Gastroesophageal sphincter (tissue), 4 donors: ENCODE measurements around the gene MSLN. TPM values are rescaled to one million over a fixed set of nuclear protein-coding genes. Genes with fewer than 3 reads are reported as not detected.

Source experiments
- ATAC-seq: fragments of 150-250 bp; one replicate; pipeline ENCODE4 v1.9.1; 2016; ENCODE audit warnings: mild to moderate bottlenecking, moderate library complexity
- H3K27ac ChIP-seq, 4 donors: fragments of 200-600 bp; sonication (generic) in 3 of 4; 1 replicate in 3 of 4; 2 replicates in 1 of 4; pipeline ENCODE4 v1.5.1; 2016 to 2019
- H3K27me3 ChIP-seq: fragments of 200-600 bp; sonication (generic); one replicate; pipeline ENCODE4 v1.5.1; 2019
- H3K36me3 ChIP-seq, 2 donors: fragments of 200-600 bp; sonication (generic); one replicate each; pipeline ENCODE4 v1.5.1; 2019; ENCODE audit warnings: control low read depth in 1 of 2
- H3K4me1 ChIP-seq, 3 donors: fragments of 200-600 bp; sonication (generic); 1 replicate in 2 of 3; 2 replicates in 1 of 3; pipeline ENCODE4 v1.5.1; 2016 to 2019; ENCODE audit warnings: control low read depth in 2 of 3
- H3K4me3 ChIP-seq, 2 donors: fragments of 200-600 bp; sonication (generic); one replicate each; pipeline ENCODE4 v1.5.1; 2019; ENCODE audit warnings: mild to moderate bottlenecking in 1 of 2, moderate library complexity in 1 of 2
- H3K9me3 ChIP-seq, 3 donors: fragments of 200-600 bp; sonication (generic); one replicate each; pipeline ENCODE4 v1.5.1; 2017 to 2019; ENCODE audit warnings: control low read depth in 2 of 3
- CTCF ChIP-seq, 4 experiments: fragments of 200-600 bp in 2 of 4; fragments of 450-650 bp in 2 of 4; sonication (generic) in 1 of 4; IDR thresholded peaks; one replicate each; pipeline ENCODE4 v1.5.1; 2017 to 2019; ENCODE audit warnings: antibody characterized with exemption in 4 of 4, mild to moderate bottlenecking in 2 of 4, moderate library complexity in 2 of 4
- EP300 ChIP-seq: sonication (generic); formaldehyde crosslinking; IDR thresholded peaks from one replicate; pipeline ENCODE4 v1.6.1; 2017; ENCODE audit warnings: antibody characterized with exemption, mild to moderate bottlenecking
- POLR2A ChIP-seq, 2 donors: fragments of 450-650 bp; IDR thresholded peaks; one replicate each; pipeline ENCODE4 v1.6.1; 2017; ENCODE audit warnings: antibody characterized with exemption in 2 of 2, mild to moderate bottlenecking in 2 of 2, moderate library complexity in 1 of 2
- POLR2AphosphoS5 ChIP-seq: sonication (generic); formaldehyde crosslinking; IDR thresholded peaks from one replicate; pipeline ENCODE4 v1.6.1; 2017; ENCODE audit warnings: antibody characterized with exemption
- WGBS, 2 donors: methylation state at CpG; one replicate each; pipeline ENCODE4 v1.1.5; 2018; ENCODE audit warnings: low coverage in 1 of 2; 5-methylcytosine and 5-hydroxymethylcytosine counted together
- total RNA-seq, 4 donors: library from RNA; depleted of rRNA; stranded (reverse); fragments of >200 nt; gene quantifications; one replicate each; pipeline ENCODE4 v1.1.0, GENCODE V29; 2016

MSLN gene
- total RNA-seq, 4 donors from 2014 or later = 0.73 to 7.2 TPM; not detected in 2

- TF ChIP-seq POLR2AphosphoS5 = no peak
- TF ChIP-seq EP300 = no peak
- no peak for TF ChIP-seq CTCF (IDR thresholded peaks at IDR 0.05)
- no peaks in the 10 kb centered on the region for H3K9me3 ChIP-seq
- peaks cover 0 to 11% (median 6%) of the 10 kb centered on the region in 3 donors for H3K4me1 ChIP-seq
- peaks cover 96% of the 10 kb centered on the region for H3K27me3 ChIP-seq
- ATAC-seq = no peak
- no peaks in the 10 kb centered on the region for H3K36me3 ChIP-seq
- WGBS, 2 donors = 78 to 92% methylated on average over 2 to 3 of the region's 6 CpGs
- H3K27ac ChIP-seq = no peak overlapping the region
- no peak overlapping the region for H3K4me3 ChIP-seq
Observed at GRCh38 chr16:778909-779527, 18.5 kb downstream of the MSLN start.

- no peak for ATAC-seq
- peaks cover 0 to 12% (median 7%) of the 10 kb centered on the region in 3 donors for H3K4me1 ChIP-seq
- H3K4me3 ChIP-seq = no peak overlapping the region
- H3K9me3 ChIP-seq = no peaks in the 10 kb centered on the region
- no CpG with 5 or more reads among the region's 13 CpGs for WGBS, 2 donors
- H3K36me3 ChIP-seq = no peaks in the 10 kb centered on the region
- TF ChIP-seq EP300 = no peak
- H3K27me3 ChIP-seq = peaks cover 91% of the 10 kb centered on the region
- no peak overlapping the region for H3K27ac ChIP-seq
Observed at GRCh38 chr16:779561-779960, 19.0 kb downstream of the MSLN start.

- H3K27ac ChIP-seq = no peak overlapping the region
- H3K27me3 ChIP-seq = peaks cover 84% of the 10 kb centered on the region
- no peak overlapping the region for H3K4me3 ChIP-seq
- H3K36me3 ChIP-seq = no peaks in the 10 kb centered on the region
- H3K4me1 ChIP-seq = peaks cover 0 to 13% (median 7%) of the 10 kb centered on the region in 3 donors
- WGBS, 2 donors = 80 to 89% methylated on average over 9 to 12 of the region's 16 CpGs
- TF ChIP-seq EP300 = no peak
- ATAC-seq = no peak
- no peaks in the 10 kb centered on the region for H3K9me3 ChIP-seq
Observed at GRCh38 chr16:780296-780695, 19.8 kb downstream of the MSLN start.

- ATAC-seq = no peak
- no peak overlapping the region for H3K27ac ChIP-seq
- H3K4me1 ChIP-seq = peaks cover 0 to 19% (median 7%) of the 10 kb centered on the region in 3 donors
- no CpG with 5 or more reads among the region's 19 CpGs for WGBS, 2 donors
- TF ChIP-seq POLR2AphosphoS5 (no peak), EP300 (no peak), POLR2A (IDR thresholded peaks at IDR 0.05) (no peak), CTCF (IDR thresholded peaks at IDR 0.05) (no peak)
- no peaks in the 10 kb centered on the region for H3K9me3 ChIP-seq
- H3K36me3 ChIP-seq = peaks cover 0 to 10% of the 10 kb centered on the region in 2 donors
- no peak overlapping the region for H3K4me3 ChIP-seq
- peaks cover 72% of the 10 kb centered on the region for H3K27me3 ChIP-seq
Observed at GRCh38 chr16:781346-782010, 20.9 kb downstream of the MSLN start.

GRCh38 chr16:782258-782657 lies 21.7 kb downstream of the MSLN start:
- ATAC-seq = no peak
- TF ChIP-seq POLR2AphosphoS5 (no peak), POLR2A (IDR thresholded peaks at IDR 0.05) (no peak), EP300 (no peak), CTCF (IDR thresholded peaks at IDR 0.05) (no peak)
- Histone ChIP-seq H3K27ac (no peak overlapping the region), H3K9me3 (no peaks in the 10 kb centered on the region), H3K36me3 (peaks cover 0 to 16% of the 10 kb centered on the region in 2 donors), H3K4me1 (peaks cover 0 to 26% (median 12%) of the 10 kb centered on the region in 3 donors), H3K27me3 (peaks cover 64% of the 10 kb centered on the region), H3K4me3 (no peak overlapping the region)
- no CpG with 5 or more reads among the region's 6 CpGs for WGBS, 2 donors

GRCh38 chr16:782766-783403 lies 22.4 kb downstream of the MSLN start:
- Histone ChIP-seq H3K27me3 (peaks cover 60% of the 10 kb centered on the region), H3K36me3 (peaks cover 0 to 16% of the 10 kb centered on the region in 2 donors)
- no peak for TF ChIP-seq CTCF (IDR thresholded peaks at IDR 0.05)
- TF ChIP-seq EP300 = no peak
- no peak for TF ChIP-seq POLR2A (IDR thresholded peaks at IDR 0.05)
- TF ChIP-seq POLR2AphosphoS5 = no peak

More at GRCh38 chr16:782766-783403, 22.4 kb downstream of the MSLN start:
- Histone ChIP-seq H3K4me3 (no peak overlapping the region), H3K27ac (no peak overlapping the region), H3K4me1 (peaks cover 0 to 32% (median 17%) of the 10 kb centered on the region in 3 donors), H3K9me3 (no peaks in the 10 kb centered on the region)
- no peak for ATAC-seq
- no CpG with 5 or more reads among the region's 36 CpGs for WGBS, 2 donors
